Measurements from ENCODE around the gene TTC27. TPM values are rescaled to one million over a fixed set of nuclear protein-coding genes. Genes with fewer than 3 reads are reported as not detected.

The TTC27 gene
- total and polyA plus RNA-seq, 2 of the 13 experiments (the other 11 are each of a cell fraction or from before 2014, with no cell fraction given) = 26.7 to 44.7 TPM

- TF ChIP-seq, protein P1, sequence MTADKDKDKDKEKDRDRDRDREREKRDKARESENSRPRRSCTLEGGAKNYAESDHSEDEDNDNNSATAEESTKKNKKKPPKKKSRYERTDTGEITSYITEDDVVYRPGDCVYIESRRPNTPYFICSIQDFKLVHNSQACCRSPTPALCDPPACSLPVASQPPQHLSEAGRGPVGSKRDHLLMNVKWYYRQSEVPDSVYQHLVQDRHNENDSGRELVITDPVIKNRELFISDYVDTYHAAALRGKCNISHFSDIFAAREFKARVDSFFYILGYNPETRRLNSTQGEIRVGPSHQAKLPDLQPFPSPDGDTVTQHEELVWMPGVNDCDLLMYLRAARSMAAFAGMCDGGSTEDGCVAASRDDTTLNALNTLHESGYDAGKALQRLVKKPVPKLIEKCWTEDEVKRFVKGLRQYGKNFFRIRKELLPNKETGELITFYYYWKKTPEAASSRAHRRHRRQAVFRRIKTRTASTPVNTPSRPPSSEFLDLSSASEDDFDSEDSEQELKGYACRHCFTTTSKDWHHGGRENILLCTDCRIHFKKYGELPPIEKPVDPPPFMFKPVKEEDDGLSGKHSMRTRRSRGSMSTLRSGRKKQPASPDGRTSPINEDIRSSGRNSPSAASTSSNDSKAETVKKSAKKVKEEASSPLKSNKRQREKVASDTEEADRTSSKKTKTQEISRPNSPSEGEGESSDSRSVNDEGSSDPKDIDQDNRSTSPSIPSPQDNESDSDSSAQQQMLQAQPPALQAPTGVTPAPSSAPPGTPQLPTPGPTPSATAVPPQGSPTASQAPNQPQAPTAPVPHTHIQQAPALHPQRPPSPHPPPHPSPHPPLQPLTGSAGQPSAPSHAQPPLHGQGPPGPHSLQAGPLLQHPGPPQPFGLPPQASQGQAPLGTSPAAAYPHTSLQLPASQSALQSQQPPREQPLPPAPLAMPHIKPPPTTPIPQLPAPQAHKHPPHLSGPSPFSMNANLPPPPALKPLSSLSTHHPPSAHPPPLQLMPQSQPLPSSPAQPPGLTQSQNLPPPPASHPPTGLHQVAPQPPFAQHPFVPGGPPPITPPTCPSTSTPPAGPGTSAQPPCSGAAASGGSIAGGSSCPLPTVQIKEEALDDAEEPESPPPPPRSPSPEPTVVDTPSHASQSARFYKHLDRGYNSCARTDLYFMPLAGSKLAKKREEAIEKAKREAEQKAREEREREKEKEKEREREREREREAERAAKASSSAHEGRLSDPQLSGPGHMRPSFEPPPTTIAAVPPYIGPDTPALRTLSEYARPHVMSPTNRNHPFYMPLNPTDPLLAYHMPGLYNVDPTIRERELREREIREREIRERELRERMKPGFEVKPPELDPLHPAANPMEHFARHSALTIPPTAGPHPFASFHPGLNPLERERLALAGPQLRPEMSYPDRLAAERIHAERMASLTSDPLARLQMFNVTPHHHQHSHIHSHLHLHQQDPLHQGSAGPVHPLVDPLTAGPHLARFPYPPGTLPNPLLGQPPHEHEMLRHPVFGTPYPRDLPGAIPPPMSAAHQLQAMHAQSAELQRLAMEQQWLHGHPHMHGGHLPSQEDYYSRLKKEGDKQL (CRISPR knock-in tag; IDR thresholded peaks at IDR 0.05; ENCODE audit: low read depth) = peak; percentile 57; the same call in 1 of the 2 replicates
- TF ChIP-seq ZBTB7A (CRISPR knock-in tag; IDR thresholded peaks at IDR 0.05) (no peak), ATRX (CRISPR knock-in tag; IDR thresholded peaks at IDR 0.05; ENCODE audit: borderline replicate concordance) (no peak), SOX6 (IDR thresholded peaks at IDR 0.05) (no peak), SOX6 (CRISPR knock-in tag; IDR thresholded peaks at IDR 0.05) (peak; percentile 32; the same call in 1 of the 2 replicates), NR2F2 (IDR thresholded peaks at IDR 0.05; ENCODE audit: borderline replicate concordance, low read depth) (peak; percentile 56; the same call in 1 of the 2 replicates), CREBL2 (CRISPR knock-in tag; IDR thresholded peaks at IDR 0.05; ENCODE audit: borderline replicate concordance) (no peak)
- TF ChIP-seq, protein P2, sequence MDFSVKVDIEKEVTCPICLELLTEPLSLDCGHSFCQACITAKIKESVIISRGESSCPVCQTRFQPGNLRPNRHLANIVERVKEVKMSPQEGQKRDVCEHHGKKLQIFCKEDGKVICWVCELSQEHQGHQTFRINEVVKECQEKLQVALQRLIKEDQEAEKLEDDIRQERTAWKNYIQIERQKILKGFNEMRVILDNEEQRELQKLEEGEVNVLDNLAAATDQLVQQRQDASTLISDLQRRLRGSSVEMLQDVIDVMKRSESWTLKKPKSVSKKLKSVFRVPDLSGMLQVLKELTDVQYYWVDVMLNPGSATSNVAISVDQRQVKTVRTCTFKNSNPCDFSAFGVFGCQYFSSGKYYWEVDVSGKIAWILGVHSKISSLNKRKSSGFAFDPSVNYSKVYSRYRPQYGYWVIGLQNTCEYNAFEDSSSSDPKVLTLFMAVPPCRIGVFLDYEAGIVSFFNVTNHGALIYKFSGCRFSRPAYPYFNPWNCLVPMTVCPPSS (IDR thresholded peaks at IDR 0.05) = no peak
These were observed 149.9 kb downstream of the TTC27 start (continued) for GRCh38 chr2:32777714-32778113.

Data from HepG2 (cell line).